NCI-H748 treated with DMSO at 0.1 percent for 48 hours (cell line): ENCODE data around the gene CACNA1G.

ENCODE experiments used
- DNase-seq: peaks from one replicate; lab custom pipeline; 2025; lab: John Stamatoyannopoulos, UW

The CACNA1G gene

GRCh38 chr17:50672831-50673551, 112.5 kb downstream of the CACNA1G start:
- no peak for DNase-seq

GRCh38 chr17:50675190-50675589, 114.7 kb downstream of the CACNA1G start:
- no peak for DNase-seq

- no peak for DNase-seq
These were observed 115.1 kb downstream of the CACNA1G start for GRCh38 chr17:50675627-50676026.

GRCh38 chr17:50676065-50676975, 115.8 kb downstream of the CACNA1G start:
- no peak for DNase-seq
